Hepatocyte (in vitro differentiated cells): Measurements from ENCODE around the gene CELF4. TPM values are rescaled to one million over a fixed set of nuclear protein-coding genes. Genes with fewer than 3 reads are reported as not detected.

ENCODE experiments used
- DNase-seq: peaks from one replicate; pipeline ENCODE4 v3.0.0-alpha.2; 2016; ENCODE audit warnings: low spot score
- H2AFZ ChIP-seq: fragments of 200-600 bp; sonication (generic); 2 replicates; pipeline ENCODE4 v1.6.0; 2016; ENCODE audit warnings: antibody characterized with exemption, mild to moderate bottlenecking
- H3K27ac ChIP-seq: fragments of 200-600 bp; sonication (generic); 2 replicates; pipeline ENCODE4 v1.5.1; 2016; ENCODE audit warnings: mild to moderate bottlenecking
- H3K27me3 ChIP-seq: fragments of 200-600 bp; sonication (generic); 2 replicates; pipeline ENCODE4 v1.6.1; 2016
- H3K36me3 ChIP-seq: fragments of 200-600 bp; sonication (generic); replicated peaks from 2 replicates; pipeline ENCODE4 v1.5.1; 2016; ENCODE audit warnings: low read depth; ENCODE audit not compliant: insufficient read depth
- H3K4me1 ChIP-seq: fragments of 200-600 bp; sonication (generic); 2 replicates; pipeline ENCODE4 v1.5.1; 2016; ENCODE audit warnings: mild to moderate bottlenecking, moderate library complexity; ENCODE audit not compliant: insufficient read depth
- H3K4me2 ChIP-seq: fragments of 200-600 bp; sonication (generic); 2 replicates; pipeline ENCODE4 v1.6.0; 2016
- H3K4me3 ChIP-seq: fragments of 200-600 bp; sonication (generic); 2 replicates; pipeline ENCODE4 v1.5.1; 2016; ENCODE audit warnings: mild to moderate bottlenecking
- H3K79me2 ChIP-seq: fragments of 200-600 bp; sonication (generic); 2 replicates; pipeline ENCODE4 v1.6.0; 2017; ENCODE audit warnings: mild to moderate bottlenecking
- H3K9me2 ChIP-seq: fragments of 200-600 bp; sonication (generic); replicated peaks from 2 replicates; pipeline ENCODE4 v1.6.0; 2017; ENCODE audit warnings: mild to moderate bottlenecking; ENCODE audit not compliant: insufficient read depth
- H3K9me3 ChIP-seq: fragments of 200-600 bp; sonication (generic); 2 replicates; pipeline ENCODE4 v1.5.1; 2016; ENCODE audit warnings: low read depth, mild to moderate bottlenecking
- H4K20me1 ChIP-seq: fragments of 200-600 bp; sonication (generic); 2 replicates; pipeline ENCODE4 v1.6.0; 2016; ENCODE audit warnings: mild to moderate bottlenecking; ENCODE audit not compliant: insufficient read depth, poor library complexity, severe bottlenecking
- CTCF ChIP-seq: fragments of 200-600 bp; sonication (generic); IDR thresholded peaks from 2 replicates; pipeline ENCODE4 v1.5.1; 2016; ENCODE audit warnings: antibody characterized with exemption, mild to moderate bottlenecking; ENCODE audit not compliant: poor library complexity
- EZH2 ChIP-seq: fragments of 200-600 bp; sonication (generic); IDR thresholded peaks from 2 replicates; pipeline ENCODE4 v1.6.1; 2016; ENCODE audit warnings: antibody characterized with exemption, mild to moderate bottlenecking, borderline replicate concordance
- EZH2phosphoT487 ChIP-seq: fragments of 200-600 bp; sonication (generic); IDR thresholded peaks from one replicate; pipeline ENCODE4 v1.6.1; 2018; ENCODE audit warnings: antibody characterized with exemption, mild to moderate bottlenecking, low read depth, moderate library complexity; ENCODE audit not compliant: unreplicated experiment, severe bottlenecking
- WGBS: methylation state at CpG from one replicate; pipeline ENCODE4 v1.1.6; 2016; ENCODE audit warnings: low lambda C conversion rate; ENCODE audit errors: missing lambda C conversion rate; 5-methylcytosine and 5-hydroxymethylcytosine counted together
- polyA plus RNA-seq: library from polyadenylated mRNA; unstranded; fragments of >200 nt; fragmentation: Nextera tagmentation; extraction: Ambion mirVana; gene quantifications from 2 replicates; pipeline ENCODE4 v1.2.1, GENCODE V29; 2016
- total RNA-seq: library from RNA; depleted of rRNA; stranded (reverse); fragments of >200 nt; gene quantifications from 2 replicates; pipeline ENCODE4 v1.2.3, GENCODE V29; 2014

The CELF4 gene
- total RNA-seq (1.3 and 3.2 TPM in 2 replicates), polyA plus RNA-seq (2.4 and 2.9 TPM in 2 replicates)

- Histone ChIP-seq H3K79me2 (no peaks in the 10 kb centered on the region), H3K4me1 (peaks cover 14% of the 10 kb centered on the region), H3K9me3 (no peaks in the 10 kb centered on the region), H4K20me1 (no peaks in the 10 kb centered on the region), H3K27me3 (peaks cover 85% of the 10 kb centered on the region), H3K27ac (no peak within 1 kb of the TSS), H3K9me2 (no peaks in the 10 kb centered on the region), H3K36me3 (no peaks in the 10 kb centered on the region), H2AFZ (peak within 1 kb of the TSS; percentile 78), H3K4me3 (peak within 1 kb of the TSS; percentile 77), H3K4me2 (peak within 1 kb of the TSS; percentile 95)
- DNase-seq, result peak; percentile 38
- TF ChIP-seq EZH2 (peak; percentile 42), CTCF (no peak)
- WGBS, result 3% methylated on average over 46 of the region's 62 CpGs
These were observed at the start of gene CELF4 for GRCh38 chr18:37565101-37565976. TSS of gene CELF4 (minus strand) at chr18:37565798.

GRCh38 chr18:37613253-37613565 is 47.6 kb upstream of the CELF4 start:
- H3K4me2 ChIP-seq, result no peak overlapping the region
- DNase-seq, result no peak
- no peaks in the 10 kb centered on the region for H3K9me3 ChIP-seq
- H3K79me2 ChIP-seq, result no peaks in the 10 kb centered on the region
- TF ChIP-seq EZH2 (no peak), CTCF (no peak), EZH2phosphoT487 (no peak)
- no peak overlapping the region for H2AFZ ChIP-seq
- 65% methylated on average over 1 of the region's 1 CpG for WGBS
- H3K36me3 ChIP-seq, result no peaks in the 10 kb centered on the region
- H3K4me3 ChIP-seq, result no peak overlapping the region
- no peak overlapping the region for H3K27ac ChIP-seq
- peaks cover 11% of the 10 kb centered on the region for H3K27me3 ChIP-seq
- H4K20me1 ChIP-seq, result no peaks in the 10 kb centered on the region
- H3K4me1 ChIP-seq, result no peaks in the 10 kb centered on the region
- no peaks in the 10 kb centered on the region for H3K9me2 ChIP-seq

DNA sequence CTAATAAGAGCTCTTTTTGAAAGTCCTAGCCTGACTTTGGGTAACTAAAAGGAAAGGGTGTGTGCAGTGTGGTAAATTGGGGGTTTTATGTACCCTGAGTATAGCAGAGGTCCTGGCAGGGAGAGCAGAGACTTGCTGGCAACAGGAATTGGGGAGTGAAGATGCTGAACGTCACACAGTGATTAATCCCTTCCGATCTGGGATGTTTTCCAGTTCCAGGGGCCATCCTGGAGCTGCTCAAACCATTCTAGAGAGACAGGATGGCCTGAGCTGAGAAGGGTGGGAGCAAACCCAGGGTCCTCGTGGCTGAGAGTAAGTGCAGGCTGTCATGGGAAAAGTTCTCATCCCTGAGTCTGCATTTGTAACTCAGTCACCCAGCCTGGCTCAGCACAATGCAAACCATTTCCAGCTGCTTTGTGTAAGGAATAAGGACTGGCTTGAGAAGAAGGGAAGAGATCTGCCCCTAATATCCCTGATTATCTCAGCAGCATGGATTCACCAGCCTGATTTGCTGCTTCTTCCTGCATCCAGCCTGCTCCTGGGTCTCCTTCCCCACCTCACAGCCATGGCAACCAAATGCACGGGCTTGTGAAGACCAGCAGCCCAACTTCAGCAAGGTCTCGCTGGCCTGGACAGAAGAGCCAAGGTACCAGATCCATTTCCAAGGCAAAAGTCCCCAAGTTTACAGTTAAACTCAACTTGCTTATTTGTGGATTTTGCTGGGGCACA is 47.1 kb upstream of the CELF4 start:
- DNase-seq, result no peak

More for the DNA sequence above, 47.1 kb upstream of the CELF4 start:
- H3K27ac ChIP-seq, result no peak overlapping the region
- no peaks in the 10 kb centered on the region for H4K20me1 ChIP-seq
- peaks cover 11% of the 10 kb centered on the region for H3K27me3 ChIP-seq
- H3K9me3 ChIP-seq, result no peaks in the 10 kb centered on the region
- 69% methylated on average over 5 of the region's 5 CpGs for WGBS
- no peak overlapping the region for H2AFZ ChIP-seq
- no peak for TF ChIP-seq EZH2phosphoT487
- TF ChIP-seq CTCF, result no peak
- no peak for TF ChIP-seq EZH2
- H3K4me3 ChIP-seq, result no peak overlapping the region
- no peaks in the 10 kb centered on the region for H3K4me1 ChIP-seq
- no peaks in the 10 kb centered on the region for H3K36me3 ChIP-seq
- H3K79me2 ChIP-seq, result no peaks in the 10 kb centered on the region
- no peaks in the 10 kb centered on the region for H3K9me2 ChIP-seq
- H3K4me2 ChIP-seq, result no peak overlapping the region
